SK-N-SH (cell line): ENCODE data around the gene RND3.

Experiments
- CTCF ChIP-seq: fragments of 200-600 bp; sonication (generic); IDR thresholded peaks from 2 replicates; pipeline ENCODE4 v1.6.1; 2017; ENCODE audit warnings: antibody characterized with exemption, mild to moderate bottlenecking, moderate library complexity
- FOXJ3 ChIP-seq: sonication (generic); formaldehyde crosslinking; IDR thresholded peaks from 2 replicates; pipeline ENCODE4 v1.5.1; 2020; ENCODE audit warnings: mild to moderate bottlenecking, missing genetic modification reagents
- NFIC ChIP-seq: IDR thresholded peaks from 2 replicates; pipeline ENCODE4 v1.4.0; 2012; ENCODE audit warnings: borderline replicate concordance
- RAD21 ChIP-seq: IDR thresholded peaks from 2 replicates; pipeline ENCODE4 v1.6.1; 2012; ENCODE audit warnings: mild to moderate bottlenecking, low read length
- SMC3 ChIP-seq: IDR thresholded peaks from 2 replicates; pipeline ENCODE4 v1.6.1; 2012; ENCODE audit warnings: low read depth, low read length, improper control_type of control experiment
- TAF1 ChIP-seq: IDR thresholded peaks from 2 replicates; pipeline ENCODE4 v1.6.1; 2012; ENCODE audit warnings: low read depth, mild to moderate bottlenecking, low read length, moderate library complexity, borderline replicate concordance
- TF ChIP-seq, protein P1 (sequence below): IDR thresholded peaks from 2 replicates; pipeline ENCODE4 v1.4.0; 2012; ENCODE audit warnings: low read depth, borderline replicate concordance

DNA sequence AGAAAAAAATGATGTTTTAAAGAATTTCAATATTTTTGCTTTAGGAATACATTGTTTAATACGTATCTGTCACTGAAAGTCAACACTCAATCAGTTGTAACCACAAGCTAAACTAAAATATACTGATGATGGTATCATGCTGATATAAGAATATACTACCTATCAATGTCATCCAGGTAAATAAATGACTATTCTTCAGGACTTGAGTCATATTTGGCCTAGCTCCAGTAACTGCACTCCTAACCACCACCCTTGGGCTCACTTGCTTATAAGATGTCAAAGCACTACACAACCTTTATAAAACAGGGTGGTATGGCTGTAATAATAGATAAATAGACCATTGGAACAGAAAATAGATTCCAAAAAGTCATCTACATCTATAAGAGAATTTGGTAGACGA lies 48.8 kb downstream of the RND3 start:
- TF ChIP-seq CTCF (no peak), FOXJ3 (CRISPR knock-in tag) (no peak), RAD21 (no peak), NFIC (no peak), TAF1 (no peak), SMC3 (no peak)
- TF ChIP-seq, protein P1, sequence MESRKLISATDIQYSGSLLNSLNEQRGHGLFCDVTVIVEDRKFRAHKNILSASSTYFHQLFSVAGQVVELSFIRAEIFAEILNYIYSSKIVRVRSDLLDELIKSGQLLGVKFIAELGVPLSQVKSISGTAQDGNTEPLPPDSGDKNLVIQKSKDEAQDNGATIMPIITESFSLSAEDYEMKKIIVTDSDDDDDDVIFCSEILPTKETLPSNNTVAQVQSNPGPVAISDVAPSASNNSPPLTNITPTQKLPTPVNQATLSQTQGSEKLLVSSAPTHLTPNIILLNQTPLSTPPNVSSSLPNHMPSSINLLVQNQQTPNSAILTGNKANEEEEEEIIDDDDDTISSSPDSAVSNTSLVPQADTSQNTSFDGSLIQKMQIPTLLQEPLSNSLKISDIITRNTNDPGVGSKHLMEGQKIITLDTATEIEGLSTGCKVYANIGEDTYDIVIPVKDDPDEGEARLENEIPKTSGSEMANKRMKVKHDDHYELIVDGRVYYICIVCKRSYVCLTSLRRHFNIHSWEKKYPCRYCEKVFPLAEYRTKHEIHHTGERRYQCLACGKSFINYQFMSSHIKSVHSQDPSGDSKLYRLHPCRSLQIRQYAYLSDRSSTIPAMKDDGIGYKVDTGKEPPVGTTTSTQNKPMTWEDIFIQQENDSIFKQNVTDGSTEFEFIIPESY: no peak
